ENCODE measurements around the gene CGB7. TPM values are rescaled to one million over a fixed set of nuclear protein-coding genes. Genes with fewer than 3 reads are reported as not detected.

Gene CGB7
- total and polyA plus RNA-seq, 4 experiments from 2014 or later = not detected

- Mint-ChIP-seq H3K27me3 (peaks cover 25 to 37% of the 10 kb centered on the region in 2 donors), H3K36me3 (no peaks in the 10 kb centered on the region), H3K27ac (peak within 1 kb of the TSS in 2 of 7 donors; percentile 6 to 31), H3K4me1 (peaks cover 0 to 5% (median 0%) of the 10 kb centered on the region in 4 donors), H3K4me3 (peak within 1 kb of the TSS in 2 of 8 donors; percentile 43 to 52), H3K9me3 (peaks cover 0 to 6% (median 3%) of the 10 kb centered on the region in 8 donors)
- Histone ChIP-seq H3K4me3 (ENCODE audit: low read length in 2 of 2) (no peak within 1 kb of the TSS), H3K36me3 (ENCODE audit: insufficient read depth, low read length) (no peaks in the 10 kb centered on the region), H3K27ac (ENCODE audit: low read depth, low read length) (no peak within 1 kb of the TSS), H3K9me3 (ENCODE audit: control insufficient read depth in 1 of 2, low read length in 2 of 2) (no peaks in the 10 kb centered on the region), H3K4me1 (ENCODE audit: insufficient read depth, low read length) (no peaks in the 10 kb centered on the region), H3K27me3 (ENCODE audit: insufficient read depth, low read length) (peaks cover 7% of the 10 kb centered on the region)
- CTCF ChIA-PET (ENCODE audit: partially characterized antibody) = interaction anchor here (1.4 kb wide), 1 partner anchor 41 kb away, joined by 3 read pairs; no protein-coding TSS in a partner anchor
- intact Hi-C loops (cut with micrococcal nuclease) = no loop called here
- DNase-seq = no peak
- POLR2A ChIA-PET (ENCODE audit: partially characterized antibody) = no interaction called here
These were observed 7.4 kb upstream of the CGB7 start, which contains the start of gene NTF4 for GRCh38 chr19:49064768-49065611. Gene NTF4, minus strand, starts transcription at chr19:49064818. Its CDS starts 2,821 bp downstream, at chr19:49061997.

- H3K27ac ChIP-seq (ENCODE audit: low read depth, low read length) = no peak overlapping the region
- no peaks in the 10 kb centered on the region for H3K9me3 ChIP-seq (ENCODE audit: control insufficient read depth in 1 of 2, low read length in 2 of 2)
- H3K36me3 ChIP-seq (ENCODE audit: insufficient read depth, low read length) = no peaks in the 10 kb centered on the region
- no peak for DNase-seq
- Mint-ChIP-seq H3K36me3 (no peaks in the 10 kb centered on the region), H3K9me3 (peaks cover 0 to 4% (median 0%) of the 10 kb centered on the region in 8 donors), H3K4me1 (peaks cover 0 to 5% (median 0%) of the 10 kb centered on the region in 4 donors), H3K4me3 (peak overlapping the region in 2 of 8 donors; percentile 43 to 52), H3K27ac (no peak overlapping the region), H3K27me3 (peaks cover 22 to 37% of the 10 kb centered on the region in 2 donors)
- CTCF ChIA-PET (ENCODE audit: partially characterized antibody) = interaction anchor here (1.4 kb wide), 1 partner anchor 42 kb away, joined by 3 read pairs; no protein-coding TSS in a partner anchor
- peaks cover 8% of the 10 kb centered on the region for H3K27me3 ChIP-seq (ENCODE audit: insufficient read depth, low read length)
- intact Hi-C loops (cut with micrococcal nuclease) = no loop called here
- no peaks in the 10 kb centered on the region for H3K4me1 ChIP-seq (ENCODE audit: insufficient read depth, low read length)
- no peak overlapping the region for H3K4me3 ChIP-seq (ENCODE audit: low read length in 2 of 2)
- POLR2A ChIA-PET (ENCODE audit: partially characterized antibody) = no interaction called here
These were observed 6.6 kb upstream of the CGB7 start for GRCh38 chr19:49064029-49064629.

GRCh38 chr19:49061445-49061844 is 3.9 kb upstream of the CGB7 start:
- H3K4me3 Mint-ChIP-seq = no peak overlapping the region
- H3K9me3 Mint-ChIP-seq = peaks cover 0 to 3% (median 0%) of the 10 kb centered on the region in 8 donors
- no peak overlapping the region for H3K27ac Mint-ChIP-seq
- ChIA-PET CTCF (ENCODE audit: partially characterized antibody) (no interaction called here), POLR2A (ENCODE audit: partially characterized antibody) (no interaction called here)
- intact Hi-C loops (cut with micrococcal nuclease) = no loop called here
- DNase-seq = no peak
- Histone ChIP-seq H3K4me1 (ENCODE audit: insufficient read depth, low read length) (peaks cover 17% of the 10 kb centered on the region), H3K27ac (ENCODE audit: low read depth, low read length) (no peak overlapping the region), H3K9me3 (ENCODE audit: control insufficient read depth in 1 of 2, low read length in 2 of 2) (no peaks in the 10 kb centered on the region), H3K27me3 (ENCODE audit: insufficient read depth, low read length) (peaks cover 25% of the 10 kb centered on the region), H3K36me3 (ENCODE audit: insufficient read depth, low read length) (no peaks in the 10 kb centered on the region), H3K4me3 (ENCODE audit: low read length in 2 of 2) (no peak overlapping the region)
- H3K27me3 Mint-ChIP-seq = peaks cover 22 to 34% of the 10 kb centered on the region in 2 donors
- H3K4me1 Mint-ChIP-seq = peaks cover 7 to 22% (median 13%) of the 10 kb centered on the region in 4 donors
- no peaks in the 10 kb centered on the region for H3K36me3 Mint-ChIP-seq

GRCh38 chr19:49061000-49061399 is 3.5 kb upstream of the CGB7 start:
- Histone ChIP-seq H3K27ac (ENCODE audit: low read depth, low read length) (no peak overlapping the region), H3K36me3 (ENCODE audit: insufficient read depth, low read length) (no peaks in the 10 kb centered on the region), H3K4me3 (ENCODE audit: low read length in 2 of 2) (no peak overlapping the region), H3K27me3 (ENCODE audit: insufficient read depth, low read length) (peaks cover 25% of the 10 kb centered on the region), H3K9me3 (ENCODE audit: control insufficient read depth in 1 of 2, low read length in 2 of 2) (no peaks in the 10 kb centered on the region), H3K4me1 (ENCODE audit: insufficient read depth, low read length) (peaks cover 21% of the 10 kb centered on the region)
- ChIA-PET POLR2A (ENCODE audit: partially characterized antibody) (no interaction called here), CTCF (ENCODE audit: partially characterized antibody) (no interaction called here)
- Mint-ChIP-seq H3K4me1 (peaks cover 7 to 22% (median 15%) of the 10 kb centered on the region in 4 donors), H3K27me3 (peaks cover 20 to 29% of the 10 kb centered on the region in 2 donors), H3K27ac (no peak overlapping the region), H3K9me3 (peaks cover 0 to 3% (median 0%) of the 10 kb centered on the region in 8 donors), H3K36me3 (no peaks in the 10 kb centered on the region), H3K4me3 (no peak overlapping the region)
- no peak for DNase-seq
- intact Hi-C loops (cut with micrococcal nuclease) = no loop called here

- Histone ChIP-seq H3K9me3 (ENCODE audit: control insufficient read depth in 1 of 2, low read length in 2 of 2) (no peaks in the 10 kb centered on the region), H3K27ac (ENCODE audit: low read depth, low read length) (no peak overlapping the region), H3K36me3 (ENCODE audit: insufficient read depth, low read length) (no peaks in the 10 kb centered on the region), H3K27me3 (ENCODE audit: insufficient read depth, low read length) (peaks cover 20% of the 10 kb centered on the region), H3K4me1 (ENCODE audit: insufficient read depth, low read length) (peaks cover 23% of the 10 kb centered on the region), H3K4me3 (ENCODE audit: low read length in 2 of 2) (no peak overlapping the region)
- DNase-seq = no peak
- Mint-ChIP-seq H3K4me3 (peak overlapping the region in 1 of 8 donors; percentile 36), H3K9me3 (peaks cover 0 to 3% (median 0%) of the 10 kb centered on the region in 8 donors), H3K4me1 (peaks cover 7 to 27% (median 14%) of the 10 kb centered on the region in 4 donors), H3K27ac (peak overlapping the region in 1 of 7 donors; percentile 77), H3K27me3 (peaks cover 18 to 24% of the 10 kb centered on the region in 2 donors), H3K36me3 (no peaks in the 10 kb centered on the region)
- POLR2A ChIA-PET (ENCODE audit: partially characterized antibody) = interaction anchor here (2.1 kb wide), 1 partner anchor 66 kb away, joined by 8 read pairs; the partner anchor contains the start of genes GYS1 and RUVBL2
- CTCF ChIA-PET (ENCODE audit: partially characterized antibody) = interaction anchor here (0.6 kb wide), 1 partner anchor 716 kb away, joined by 4 read pairs; no protein-coding TSS in a partner anchor
- intact Hi-C loops (cut with micrococcal nuclease) = loop anchor here (10.0 kb wide), 1 partner anchor 64 kb away; the partner anchor contains the start of genes GYS1 and RUVBL2
These were observed 1.5 kb upstream of the CGB7 start for GRCh38 chr19:49059053-49059452.

GRCh38 chr19:49058562-49058961 is 1.0 kb upstream of the CGB7 start:
- ChIA-PET POLR2A (ENCODE audit: partially characterized antibody) (interaction anchor here (2.1 kb wide), 1 partner anchor 65 kb away, joined by 8 read pairs; the partner anchor contains the start of genes GYS1 and RUVBL2), CTCF (ENCODE audit: partially characterized antibody) (no interaction called here)
- H3K27me3 ChIP-seq (ENCODE audit: insufficient read depth, low read length) = peaks cover 18% of the 10 kb centered on the region
- no peak overlapping the region for H3K27ac ChIP-seq (ENCODE audit: low read depth, low read length)
- H3K36me3 Mint-ChIP-seq = no peaks in the 10 kb centered on the region
- H3K4me3 ChIP-seq (ENCODE audit: low read length in 2 of 2) = no peak overlapping the region
- H3K4me3 Mint-ChIP-seq = peak overlapping the region in 4 of 8 donors; percentile 86 to 93 (median 90)
- H3K4me1 ChIP-seq (ENCODE audit: insufficient read depth, low read length) = peaks cover 23% of the 10 kb centered on the region
- peaks cover 7 to 27% (median 14%) of the 10 kb centered on the region in 4 donors for H3K4me1 Mint-ChIP-seq
- peaks cover 17 to 24% of the 10 kb centered on the region in 2 donors for H3K27me3 Mint-ChIP-seq
- H3K9me3 ChIP-seq (ENCODE audit: control insufficient read depth in 1 of 2, low read length in 2 of 2) = no peaks in the 10 kb centered on the region
- H3K36me3 ChIP-seq (ENCODE audit: insufficient read depth, low read length) = no peaks in the 10 kb centered on the region
- H3K27ac Mint-ChIP-seq = no peak overlapping the region
- intact Hi-C loops (cut with micrococcal nuclease) = loop anchor here (10.0 kb wide), 1 partner anchor 64 kb away; the partner anchor contains the start of genes GYS1 and RUVBL2
- no peak for DNase-seq
- H3K9me3 Mint-ChIP-seq = peaks cover 0 to 3% (median 0%) of the 10 kb centered on the region in 8 donors

Measured in CD4-positive, alpha-beta memory T cell (primary cell).